ENCODE measurements around the gene PBLD. TPM values are rescaled to one million over a fixed set of nuclear protein-coding genes. Genes with fewer than 3 reads are reported as not detected.

PBLD gene
- total and polyA plus RNA-seq, 9 of the 15 experiments (the other 6 are each of a cell fraction or from before 2014, with no cell fraction given) = 1.2 to 4.3 (median 2.5) TPM

- POLR2A ChIA-PET = interaction anchor here (2.4 to 7.9 kb wide), 2 partner anchors 11 to 13 kb away, joined by 9 to 104 read pairs; partner anchors contain the start of genes HNRNPH3 and PBLD
Measured at GRCh38 chr10:68346774-68347173, 14.0 kb upstream of the PBLD start.

GRCh38 chr10:68345621-68346020, 12.9 kb upstream of the PBLD start:
- peaks cover 14% of the 10 kb centered on the region; the same call in 2 of the 3 replicates for H3K79me2 ChIP-seq (ENCODE audit: control insufficient read depth, insufficient read depth, low read length)
- 89% methylated on average over 4 of the region's 4 CpGs for WGBS (ENCODE audit: insufficient coverage, low coverage, missing lambda C conversion rate)
- no peak overlapping the region for H3K9ac ChIP-seq (ENCODE audit: insufficient read depth in 1 of 2, low read depth in 2 of 2, low read length in 2 of 2)
- H4K20me1 ChIP-seq (replicated peaks; ENCODE audit: control insufficient read depth, insufficient read depth, low read length) = no peaks in the 10 kb centered on the region
- ATAC-seq (no peak; the same call in 2 of the 3 replicates), FAIRE-seq (no peak), DNase-seq (ENCODE audit: extremely low read depth in 1 of 4, low spot score in 3 of 4) (no peak)
- peak; percentile 42; the same call in 1 of the 2 replicates for TF ChIP-seq POLR2AphosphoS2 (IDR thresholded peaks at IDR 0.05; ENCODE audit: low read length)
- TF ChIP-seq POLR2G (IDR thresholded peaks at IDR 0.05; ENCODE audit: low read depth, low read length) = 0 out of 2 replicates have a peak, but pooled peaks have one; percentile 22
- TF ChIP-seq GMEB1 (CRISPR knock-in tag; IDR thresholded peaks at IDR 0.05) = no peak
- peak; percentile 31; the same call in 1 of the 2 replicates for TF ChIP-seq POLR2AphosphoS5 (IDR thresholded peaks at IDR 0.05; ENCODE audit: control insufficient read depth, insufficient read depth, low read depth, low read length)
- H3K9me1 ChIP-seq (ENCODE audit: control insufficient read depth, insufficient read depth, low read length) = no peaks in the 10 kb centered on the region
- H2AFZ ChIP-seq (ENCODE audit: low read depth, low read length) = no peak overlapping the region
- CTCF ChIA-PET (ENCODE audit: low intra/inter-chr PET ratio) = no interaction called here
- no peaks in the 10 kb centered on the region for H3K27me3 ChIP-seq (ENCODE audit: control insufficient read depth in 2 of 2, insufficient read depth in 2 of 2, low read length in 2 of 2)
- H3K4me2 ChIP-seq (ENCODE audit: insufficient read depth, low read length) = no peak overlapping the region
- POLR2A ChIA-PET = interaction anchor here (0.9 to 7.9 kb wide), 3 partner anchors 9 to 1086 kb away, joined by 3 to 104 read pairs (median 3); partner anchors contain the start of genes HNRNPH3 and PBLD
- no peak overlapping the region for H3K4me3 ChIP-seq
- no TSS peak for BruUV-seq (replicated peaks)
- no peaks in the 10 kb centered on the region for H3K9me3 ChIP-seq (replicated peaks; ENCODE audit: control insufficient read depth, insufficient read depth, low read depth, low read length)
- peaks cover 61% of the 10 kb centered on the region for H3K36me3 ChIP-seq (ENCODE audit: control insufficient read depth, insufficient read depth, low read length)
- H3K4me1 ChIP-seq (replicated peaks in 1 of 2; ENCODE audit: control insufficient read depth in 2 of 2, insufficient read depth in 2 of 2, low read length in 2 of 2) = no peaks in the 10 kb centered on the region
- intact Hi-C loops (cut with micrococcal nuclease) = loop anchor here (5.0 kb wide), 1 partner anchor 552 kb away; no protein-coding TSS in a partner anchor
- H3K27ac ChIP-seq (ENCODE audit: extremely low read depth, low read depth, low read length) = no peak overlapping the region
- in situ Hi-C loops (cut with MboI) = no loop called here

More at GRCh38 chr10:68346774-68347173, 14.0 kb upstream of the PBLD start:
- Histone ChIP-seq H3K36me3 (ENCODE audit: control insufficient read depth, insufficient read depth, low read length) (peaks cover 50% of the 10 kb centered on the region), H3K4me1 (replicated peaks in 1 of 2; ENCODE audit: control insufficient read depth in 2 of 2, insufficient read depth in 2 of 2, low read length in 2 of 2) (no peaks in the 10 kb centered on the region), H2AFZ (ENCODE audit: low read depth, low read length) (no peak overlapping the region), H3K79me2 (ENCODE audit: control insufficient read depth, insufficient read depth, low read length) (peaks cover 3% of the 10 kb centered on the region; the same call in 1 of the 3 replicates), H3K27me3 (ENCODE audit: control insufficient read depth in 2 of 2, insufficient read depth in 2 of 2, low read length in 2 of 2) (no peaks in the 10 kb centered on the region), H3K27ac (ENCODE audit: extremely low read depth, low read depth, low read length) (no peak overlapping the region), H3K9me1 (ENCODE audit: control insufficient read depth, insufficient read depth, low read length) (no peaks in the 10 kb centered on the region), H3K9me3 (replicated peaks; ENCODE audit: control insufficient read depth, insufficient read depth, low read depth, low read length) (no peaks in the 10 kb centered on the region), H3K4me2 (ENCODE audit: insufficient read depth, low read length) (no peak overlapping the region), H3K4me3 (no peak overlapping the region), H4K20me1 (replicated peaks; ENCODE audit: control insufficient read depth, insufficient read depth, low read length) (no peaks in the 10 kb centered on the region), H3K9ac (ENCODE audit: insufficient read depth in 1 of 2, low read depth in 2 of 2, low read length in 2 of 2) (no peak overlapping the region)
- CTCF ChIA-PET (ENCODE audit: low intra/inter-chr PET ratio) = no interaction called here
- FAIRE-seq = no peak
- 88% methylated on average over 4 of the region's 4 CpGs for WGBS (ENCODE audit: insufficient coverage, low coverage, missing lambda C conversion rate)
- intact Hi-C loops (cut with micrococcal nuclease) (loop anchor here (5.0 kb wide), 1 partner anchor 551 kb away; no protein-coding TSS in a partner anchor), in situ Hi-C loops (cut with MboI) (no loop called here)
- no TSS peak for BruUV-seq (replicated peaks)
- no peak for DNase-seq (ENCODE audit: extremely low read depth in 1 of 4, low spot score in 3 of 4)
- no peak for TF ChIP-seq ZNF41 (CRISPR knock-in tag; conservative IDR thresholded peaks at IDR 0.05)
- TF ChIP-seq RBM25 (IDR thresholded peaks at IDR 0.05; ENCODE audit: low read depth, low read length, severe bottlenecking) = peak; percentile 11
- peak; percentile 11; the same call in 2 of the 3 replicates for ATAC-seq
